ENCODE results near the gene MICAL2. TPM values are rescaled to one million over a fixed set of nuclear protein-coding genes. Genes with fewer than 3 reads are reported as not detected.

The MICAL2 gene
- total RNA-seq, 1 donor from 2014 or later, result 4.4 TPM

- TF ChIP-seq CTCF (IDR thresholded peaks at IDR 0.05; ENCODE audit: partially characterized antibody, unreplicated experiment), result no peak
- Mint-ChIP-seq H3K4me3 (ENCODE audit: unreplicated experiment) (no peak overlapping the region), H3K27me3 (ENCODE audit: unreplicated experiment) (peaks cover 17% of the 10 kb centered on the region), H3K9me3 (ENCODE audit: unreplicated experiment) (peaks cover 3% of the 10 kb centered on the region), H3K36me3 (ENCODE audit: unreplicated experiment) (no peaks in the 10 kb centered on the region), H3K4me1 (ENCODE audit: low read depth, unreplicated experiment) (peaks cover 6% of the 10 kb centered on the region), H3K27ac (ENCODE audit: unreplicated experiment) (no peak overlapping the region)
- DNase-seq, result no peak
Measured at GRCh38 chr11:12270817-12271216, 160.4 kb downstream of the MICAL2 start.

DNA sequence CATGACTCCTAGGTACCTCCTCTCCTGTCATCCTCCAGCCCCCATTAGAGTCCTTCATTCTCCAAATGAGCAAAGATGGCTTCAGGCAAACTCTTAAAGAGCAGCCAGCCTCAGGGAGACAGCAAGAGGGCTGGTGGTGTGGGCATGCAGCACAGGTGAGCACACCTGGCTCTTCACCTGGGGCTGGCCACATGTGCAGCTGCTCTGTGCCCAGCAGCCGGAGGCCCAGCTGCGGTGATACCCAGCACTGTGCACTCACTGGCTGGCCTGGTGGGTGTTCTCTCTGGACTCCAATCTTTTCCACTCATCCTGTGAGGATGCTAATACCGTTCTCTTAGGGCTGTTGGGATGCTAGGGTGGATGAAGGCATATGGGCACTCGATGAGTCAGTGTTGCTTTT, 160.9 kb downstream of the MICAL2 start:
- no peak for TF ChIP-seq CTCF (IDR thresholded peaks at IDR 0.05; ENCODE audit: partially characterized antibody, unreplicated experiment)
- no peak overlapping the region for H3K27ac Mint-ChIP-seq (ENCODE audit: unreplicated experiment)
- H3K27me3 Mint-ChIP-seq (ENCODE audit: unreplicated experiment), result peaks cover 17% of the 10 kb centered on the region
- peaks cover 5% of the 10 kb centered on the region for H3K9me3 Mint-ChIP-seq (ENCODE audit: unreplicated experiment)
- DNase-seq, result no peak
- H3K36me3 Mint-ChIP-seq (ENCODE audit: unreplicated experiment), result no peaks in the 10 kb centered on the region
- H3K4me3 Mint-ChIP-seq (ENCODE audit: unreplicated experiment), result no peak overlapping the region
- peaks cover 6% of the 10 kb centered on the region for H3K4me1 Mint-ChIP-seq (ENCODE audit: low read depth, unreplicated experiment)

DNA sequence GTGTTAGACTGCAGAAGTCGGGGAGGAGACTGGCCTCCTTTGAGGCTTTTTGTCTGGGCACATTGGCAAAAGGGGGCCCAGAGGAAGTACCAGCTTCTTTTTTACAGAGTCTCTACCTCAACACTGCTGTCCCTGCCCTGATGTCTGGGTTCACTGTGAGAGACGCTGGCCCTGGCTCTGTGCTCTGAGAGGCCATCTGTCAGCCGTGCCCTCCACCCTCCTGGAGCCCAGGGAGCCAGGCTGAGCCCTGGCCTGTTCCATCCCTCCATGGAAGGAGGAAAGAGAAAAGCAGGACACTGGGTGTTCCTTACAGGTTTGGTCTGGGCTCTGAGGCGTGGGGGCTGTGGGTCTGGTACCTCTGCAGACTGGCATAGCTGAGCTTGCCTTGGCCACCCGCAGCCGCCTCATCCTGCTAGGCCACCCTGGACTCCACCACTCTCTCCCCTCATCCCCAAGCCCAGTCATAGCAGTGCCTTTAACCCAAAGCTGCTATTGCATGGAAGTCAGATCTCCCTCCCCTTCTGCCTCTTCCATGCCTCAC, 161.5 kb downstream of the MICAL2 start:
- no peak overlapping the region for H3K4me3 Mint-ChIP-seq (ENCODE audit: unreplicated experiment)
- H3K27me3 Mint-ChIP-seq (ENCODE audit: unreplicated experiment), result peaks cover 17% of the 10 kb centered on the region
- TF ChIP-seq CTCF (IDR thresholded peaks at IDR 0.05; ENCODE audit: partially characterized antibody, unreplicated experiment), result no peak
- no peak for DNase-seq
- H3K4me1 Mint-ChIP-seq (ENCODE audit: low read depth, unreplicated experiment), result peaks cover 6% of the 10 kb centered on the region
- no peak overlapping the region for H3K27ac Mint-ChIP-seq (ENCODE audit: unreplicated experiment)
- H3K9me3 Mint-ChIP-seq (ENCODE audit: unreplicated experiment), result peaks cover 5% of the 10 kb centered on the region
- no peaks in the 10 kb centered on the region for H3K36me3 Mint-ChIP-seq (ENCODE audit: unreplicated experiment)

- H3K4me3 Mint-ChIP-seq (ENCODE audit: unreplicated experiment), result no peak overlapping the region
Measured at GRCh38 chr11:12272821-12273617, 162.6 kb downstream of the MICAL2 start.

More at GRCh38 chr11:12272821-12273617, 162.6 kb downstream of the MICAL2 start:
- H3K36me3 Mint-ChIP-seq (ENCODE audit: unreplicated experiment), result no peaks in the 10 kb centered on the region
- peaks cover 10% of the 10 kb centered on the region for H3K27me3 Mint-ChIP-seq (ENCODE audit: unreplicated experiment)
- peaks cover 5% of the 10 kb centered on the region for H3K9me3 Mint-ChIP-seq (ENCODE audit: unreplicated experiment)
- TF ChIP-seq CTCF (IDR thresholded peaks at IDR 0.05; ENCODE audit: partially characterized antibody, unreplicated experiment), result no peak
- no peak for DNase-seq
- H3K4me1 Mint-ChIP-seq (ENCODE audit: low read depth, unreplicated experiment), result peaks cover 6% of the 10 kb centered on the region
- no peak overlapping the region for H3K27ac Mint-ChIP-seq (ENCODE audit: unreplicated experiment)

All from glutamatergic neuron (in vitro differentiated cells).